GM18951 (cell line): Measurements from ENCODE around the gene GNAI3.

Experiments
- POLR2A ChIP-seq: IDR thresholded peaks from 4 replicates; pipeline ENCODE4 v1.6.1; 2011; ENCODE audit warnings: mild to moderate bottlenecking; ENCODE audit not compliant: insufficient read length, insufficient read depth; ENCODE audit errors: extremely low read depth
- in situ Hi-C: fragments of 300-500 bp; cut with MboI; formaldehyde crosslinking; loops from one replicate; pipeline ENCODE4 v1.12.0; 2022; ENCODE audit warnings: low sequenced_read_pairs, mixed read lengths, inconsistent platforms; ENCODE audit not compliant: unreplicated experiment

GNAI3 gene

GRCh38 chr1:109622137-109622892, 73.9 kb downstream of the GNAI3 start:
- in situ Hi-C loops = no loop called here

GRCh38 chr1:109622895-109623294, 74.5 kb downstream of the GNAI3 start:
- in situ Hi-C loops = no loop called here
- TF ChIP-seq POLR2A = no peak

More at GRCh38 chr1:109622137-109622892, 73.9 kb downstream of the GNAI3 start:
- TF ChIP-seq POLR2A = no peak

- no peak for TF ChIP-seq POLR2A
- in situ Hi-C loops = no loop called here
Observed at GRCh38 chr1:109623601-109624161, 75.3 kb downstream of the GNAI3 start.

GRCh38 chr1:109624201-109625010, 76.0 kb downstream of the GNAI3 start:
- in situ Hi-C loops = no loop called here
- TF ChIP-seq POLR2A = no peak

- no peak for TF ChIP-seq POLR2A
- in situ Hi-C loops = no loop called here
Observed at GRCh38 chr1:109625176-109625575, 76.8 kb downstream of the GNAI3 start.

- TF ChIP-seq POLR2A = no peak
- in situ Hi-C loops = no loop called here
Observed at GRCh38 chr1:109625601-109626560, 77.5 kb downstream of the GNAI3 start.

GRCh38 chr1:109626682-109627408, 78.4 kb downstream of the GNAI3 start:
- TF ChIP-seq POLR2A = no peak
- in situ Hi-C loops = no loop called here

GRCh38 chr1:109627692-109628399, 79.4 kb downstream of the GNAI3 start:
- no peak for TF ChIP-seq POLR2A
- in situ Hi-C loops = no loop called here

GRCh38 chr1:109628540-109629321, 80.3 kb downstream of the GNAI3 start:
- no peak for TF ChIP-seq POLR2A
- in situ Hi-C loops = no loop called here

GRCh38 chr1:109629372-109630030, 81.1 kb downstream of the GNAI3 start:
- in situ Hi-C loops = no loop called here

More at GRCh38 chr1:109629372-109630030, 81.1 kb downstream of the GNAI3 start:
- TF ChIP-seq POLR2A = no peak
